ENCODE data around the gene CKB.

Gene CKB

DNA sequence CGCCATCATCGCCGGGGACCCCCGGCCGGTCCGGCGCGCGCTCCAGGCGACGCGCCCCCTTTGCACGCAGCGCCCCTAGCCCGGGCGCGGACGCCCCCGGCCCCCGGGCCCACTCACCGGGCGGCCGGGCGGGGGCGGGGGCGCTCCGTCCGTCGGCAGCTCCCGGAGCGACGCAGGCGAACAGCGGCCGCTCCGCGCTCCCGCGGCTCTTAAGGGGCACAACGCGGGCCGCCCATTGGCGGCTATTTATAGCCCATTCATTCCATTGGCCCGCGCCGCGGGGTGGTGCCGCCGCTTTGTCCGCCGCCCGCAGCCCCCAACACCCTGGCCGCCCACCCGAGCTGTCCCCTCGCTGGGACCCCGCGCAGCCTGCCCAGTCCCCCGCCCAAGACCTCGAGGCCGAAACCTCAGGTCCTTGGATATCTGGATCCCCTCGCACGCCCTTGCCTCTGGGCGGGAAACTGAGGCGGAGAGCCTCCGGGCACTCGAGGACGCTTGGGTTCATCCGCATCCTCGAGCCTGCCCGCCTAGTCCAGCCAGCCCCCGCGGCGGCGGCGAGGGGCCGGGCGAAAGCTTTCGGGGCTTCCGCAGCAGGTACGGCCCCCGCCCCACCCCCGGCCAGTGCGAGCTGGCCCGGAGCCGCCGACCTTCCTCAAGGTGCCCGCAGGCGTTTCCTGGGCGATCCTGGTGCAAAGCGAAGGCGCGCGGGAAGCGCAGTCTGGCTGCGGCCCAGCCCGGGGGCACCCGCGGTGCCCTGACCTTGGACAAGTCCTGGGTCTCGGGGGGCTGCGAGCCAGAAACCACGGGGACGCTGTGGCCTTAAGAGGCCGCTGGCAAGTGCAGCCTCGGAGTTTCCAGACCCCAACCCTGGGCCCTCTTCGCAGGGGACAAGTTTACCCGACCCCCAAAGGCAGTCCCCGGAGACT is at the start of gene CKB:
Gene CKB (minus strand): TSS at position 182 of the 926 bp plus-strand sequence. CDS start 337 bp downstream, outside the sequence.
- DNase-seq: peak; percentile 89

DNA sequence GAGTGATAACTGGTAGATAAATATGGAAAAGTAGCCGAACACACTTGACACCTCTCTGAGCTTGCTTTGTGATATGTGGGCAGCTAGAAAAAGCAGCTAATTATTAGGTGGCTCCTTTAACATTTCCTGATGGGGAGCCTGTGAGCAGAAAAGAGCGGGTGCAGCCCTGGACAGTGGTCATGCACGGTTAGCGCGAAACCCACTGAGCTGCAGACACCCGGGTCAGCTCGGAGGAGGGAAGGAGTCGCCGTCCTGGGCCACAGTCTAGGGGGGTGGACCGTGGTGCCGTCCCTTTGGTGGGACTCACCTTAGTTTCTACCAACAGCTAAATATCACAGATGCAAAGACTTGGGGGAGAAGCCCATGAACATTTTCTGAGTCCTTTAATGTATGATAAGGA is 46.8 kb upstream of the CKB start:
- no peak for DNase-seq

- DNase-seq: no peak
Measured at GRCh38 chr14:103568952-103569351, 46.3 kb upstream of the CKB start.

DNA sequence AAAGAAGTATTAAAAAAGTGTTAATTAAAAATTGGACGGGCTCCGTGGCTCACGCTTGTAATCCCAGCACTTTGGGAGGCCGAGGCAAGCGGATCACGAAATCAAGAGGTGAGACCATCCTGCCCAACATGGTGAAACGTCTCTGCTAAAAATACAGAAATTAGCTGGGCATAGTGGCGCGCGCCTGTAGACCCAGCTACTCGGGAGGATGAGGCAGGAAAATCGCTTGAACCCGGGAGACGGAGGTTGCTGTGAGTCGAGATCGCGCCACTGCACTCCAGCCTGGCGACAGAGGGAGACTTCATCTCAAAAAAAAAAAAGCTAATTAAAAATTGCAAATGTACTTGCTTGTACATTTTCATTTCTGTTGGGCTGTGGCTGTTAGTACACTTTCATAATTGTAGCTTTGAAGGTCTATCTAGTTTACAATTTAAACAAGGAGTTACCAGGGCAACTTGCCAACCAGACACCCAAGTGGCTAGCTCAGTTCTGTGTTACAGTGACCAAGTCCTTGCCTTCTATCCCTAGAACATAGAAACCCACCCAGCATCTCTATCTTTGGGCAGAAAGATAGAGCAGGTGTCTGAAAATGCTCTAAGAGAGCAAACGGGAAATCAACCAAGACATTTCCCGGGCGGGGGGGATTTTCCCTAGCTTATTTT is 41.3 kb upstream of the CKB start:
- no peak for DNase-seq

- DNase-seq: no peak
Measured at GRCh38 chr14:103563226-103563620, 40.6 kb upstream of the CKB start.

DNA sequence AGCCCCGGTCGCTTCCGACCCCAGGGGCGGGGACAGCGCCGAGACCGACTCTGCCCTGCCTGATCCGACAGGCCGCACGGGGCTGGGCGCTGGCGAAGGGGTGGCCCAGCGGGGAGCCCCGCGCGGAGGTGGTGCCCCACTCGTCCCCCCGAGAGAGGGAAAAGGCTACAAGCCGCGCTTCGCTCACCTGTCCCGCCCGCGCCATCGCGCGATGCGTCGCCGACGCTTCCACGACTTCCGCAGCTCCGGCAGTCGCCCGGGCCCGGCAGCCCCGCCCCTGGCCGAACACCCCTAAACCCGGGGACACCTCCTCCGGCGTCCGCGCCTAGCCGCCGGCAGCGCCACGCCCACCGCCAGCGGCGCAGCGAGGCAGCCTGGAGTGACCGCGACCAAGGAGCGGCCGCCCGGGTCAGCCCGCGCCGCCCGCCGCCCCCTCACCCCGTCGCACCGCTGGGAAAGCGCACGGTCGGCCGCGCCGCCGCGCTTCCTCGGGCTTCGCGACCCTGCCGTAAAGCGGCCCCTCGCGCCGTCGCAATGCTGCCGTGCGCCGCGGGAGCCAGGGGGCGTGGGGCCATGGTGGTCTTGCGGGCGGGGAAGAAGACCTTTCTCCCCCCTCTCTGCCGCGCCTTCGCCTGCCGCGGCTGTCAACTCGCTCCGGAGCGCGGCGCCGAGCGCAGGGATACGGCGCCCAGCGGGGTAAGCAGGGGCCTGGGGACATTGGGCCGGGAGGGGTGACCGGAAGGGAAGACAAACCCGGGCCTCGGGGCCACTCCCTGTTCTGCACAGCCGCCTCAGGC is 40.0 kb upstream of the CKB start, which contains the start of the genes BAG5 and COA8:
Gene BAG5 (minus strand): TSS at position 229 of the 797 bp plus-strand sequence. CDS start 1,493 bp downstream, outside the sequence.
Gene COA8 (plus strand): TSS at position 532 of the 797 bp plus-strand sequence. CDS start 42 bp downstream, at position 574.
- DNase-seq: peak; percentile 86

DNA sequence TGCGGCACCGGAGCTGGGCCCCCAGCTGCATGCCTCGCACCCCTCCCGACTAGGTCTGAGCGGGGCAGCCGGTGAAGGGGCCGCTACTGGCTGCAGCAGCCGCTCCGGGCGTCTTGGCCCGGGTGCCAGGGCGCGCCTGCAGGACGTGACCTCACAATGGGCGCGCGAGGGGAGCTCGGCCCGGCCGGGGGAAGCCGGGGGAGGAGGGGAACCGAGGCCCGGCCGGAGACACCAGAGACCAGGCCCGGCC is 39.5 kb upstream of the CKB start:
- DNase-seq: no peak

DNA sequence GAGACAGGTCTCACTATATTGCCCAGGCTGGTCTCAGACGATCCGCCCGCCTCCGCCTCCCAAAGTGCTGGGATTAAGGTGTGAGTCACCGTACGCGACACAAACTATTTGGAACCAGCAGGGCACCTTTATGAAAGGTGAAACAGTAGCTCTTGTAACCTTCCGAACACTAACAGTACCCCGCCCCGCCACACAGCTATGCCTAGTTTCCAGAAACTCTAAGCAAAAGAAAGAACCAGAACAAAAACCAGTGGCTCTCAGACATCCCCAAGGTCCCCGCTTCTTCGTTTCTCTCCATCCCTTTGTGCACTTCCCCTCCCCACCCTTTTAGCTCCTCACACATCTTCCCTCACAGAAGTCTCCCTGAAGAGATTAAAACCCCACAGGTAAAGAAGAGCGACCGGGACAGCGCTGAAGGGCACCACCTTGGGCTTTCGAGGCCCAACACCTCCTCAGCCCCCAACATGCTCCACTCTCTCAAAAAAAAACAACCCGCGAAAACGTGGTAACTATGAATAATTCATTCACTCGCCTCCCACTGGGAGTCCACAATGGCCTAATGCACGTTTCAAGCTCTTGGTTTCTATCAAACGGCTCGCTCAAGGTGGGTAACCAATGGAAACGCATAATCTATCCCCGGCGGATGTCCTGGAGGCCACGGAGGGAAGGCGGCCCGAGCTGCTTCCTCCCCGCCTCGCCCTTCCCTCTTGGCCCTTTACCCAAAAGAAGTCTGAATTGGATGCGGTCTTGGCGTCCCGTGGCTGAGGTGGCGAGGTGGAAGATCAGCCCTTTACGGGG is 39.0 kb upstream of the CKB start:
- DNase-seq: no peak

- no peak for DNase-seq
Measured at GRCh38 chr14:103560691-103561090, 38.1 kb upstream of the CKB start.

GRCh38 chr14:103559766-103560165 is 37.1 kb upstream of the CKB start:
- no peak for DNase-seq

GRCh38 chr14:103558071-103558882 is 35.6 kb upstream of the CKB start:
- no peak for DNase-seq

DNA sequence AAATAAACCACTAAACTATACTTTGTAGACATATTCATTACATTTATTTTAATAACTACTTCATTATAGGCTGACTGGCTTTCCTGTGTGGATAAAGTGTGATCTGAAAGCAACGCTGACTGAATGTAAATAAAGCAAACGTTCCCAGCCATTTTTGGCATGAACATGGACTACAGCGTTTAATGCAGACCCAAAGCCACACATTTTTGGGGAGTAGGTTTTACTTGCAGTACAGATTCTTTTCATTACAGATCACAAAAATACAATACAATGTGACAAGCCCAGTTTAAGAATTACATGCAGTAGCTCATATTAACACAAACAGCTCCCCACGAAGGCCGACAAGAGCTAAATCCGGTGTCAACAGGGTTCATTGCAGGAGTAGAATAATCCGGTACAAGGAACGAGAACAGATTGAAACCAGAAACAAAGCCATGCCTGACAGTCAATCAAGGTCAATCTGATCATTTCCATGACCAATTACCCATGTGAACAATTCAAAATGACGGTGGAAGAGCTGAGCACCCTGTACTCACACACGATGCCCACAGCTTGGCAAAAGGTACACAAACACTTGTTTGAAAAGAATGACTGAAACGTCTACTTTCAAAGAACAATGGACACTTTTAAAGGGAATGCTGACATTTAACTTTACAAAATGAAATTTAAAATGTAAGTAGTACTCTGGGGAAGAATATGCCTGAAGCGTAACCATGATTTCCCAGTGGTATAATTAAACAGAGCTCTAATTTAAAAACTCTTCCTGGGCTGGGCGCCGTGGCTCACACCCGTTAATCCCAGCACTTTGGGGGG is 34.5 kb upstream of the CKB start:
- no peak for DNase-seq

DNA sequence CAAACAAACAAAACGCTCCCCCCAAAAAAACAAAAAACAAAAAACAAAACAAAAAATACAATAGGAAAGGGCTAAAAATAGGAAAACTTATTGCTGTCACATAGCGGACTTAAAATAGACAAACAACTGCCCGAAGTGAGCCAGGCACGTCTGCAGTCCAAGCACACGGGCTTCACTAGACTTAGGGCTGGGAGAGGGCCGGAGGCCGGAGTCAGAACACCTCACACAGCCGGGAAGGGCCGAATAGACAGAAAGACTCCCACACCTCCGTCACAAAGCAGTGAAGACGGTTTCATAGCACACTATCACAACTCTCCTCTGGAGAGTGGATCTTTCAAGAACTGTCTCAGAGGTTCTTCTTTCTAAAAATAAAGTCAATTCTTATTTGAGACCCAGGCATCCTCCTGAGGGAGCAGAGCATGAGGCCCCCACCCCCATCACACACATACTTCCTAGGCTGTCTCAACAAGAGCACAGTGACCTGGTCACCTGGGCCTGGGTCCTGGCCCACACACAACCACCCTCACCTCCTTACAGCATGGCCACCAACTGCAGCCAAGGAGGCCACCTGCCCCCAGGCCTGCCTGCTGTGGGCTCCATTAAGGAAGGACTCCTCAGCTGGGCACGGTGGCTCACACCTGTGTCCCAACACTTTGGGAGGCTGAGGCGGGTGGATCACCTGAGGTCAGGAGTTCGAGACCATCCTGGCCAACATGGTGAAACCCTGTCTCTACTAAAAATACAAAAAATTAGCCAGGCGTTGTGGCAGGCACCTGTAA is 33.1 kb upstream of the CKB start:
- DNase-seq: no peak

- no peak for DNase-seq
Measured at GRCh38 chr14:103552846-103553210, 30.2 kb upstream of the CKB start.

GRCh38 chr14:103552011-103552845 is 29.6 kb upstream of the CKB start:
- no peak for DNase-seq

DNA sequence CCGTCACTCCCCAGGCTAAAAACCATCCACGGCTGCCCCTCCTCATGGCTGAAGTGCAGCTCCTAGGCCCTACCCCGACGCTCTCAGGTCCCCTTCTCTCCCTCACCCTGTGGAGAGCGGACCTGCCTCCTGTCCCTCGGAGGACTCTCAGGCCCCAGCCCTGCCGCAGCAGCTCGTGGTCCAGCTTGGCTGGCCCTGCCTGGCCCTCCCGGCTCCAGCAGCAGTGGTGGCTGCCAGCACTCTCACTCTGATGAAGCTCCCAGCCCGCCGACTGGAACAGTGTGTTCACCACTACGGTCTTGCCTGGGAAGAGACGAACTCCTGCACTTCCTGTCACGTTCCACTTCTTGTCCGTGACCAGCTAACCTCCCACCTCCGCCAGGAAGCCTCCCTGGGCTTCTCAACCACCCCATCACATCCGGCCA is 28.7 kb upstream of the CKB start:
- peak; percentile 25 for DNase-seq

- no peak for DNase-seq
Measured at GRCh38 chr14:103550451-103551337, 28.1 kb upstream of the CKB start.
